K562 (cell line): ENCODE results near the gene ADAT3. TPM values are rescaled to one million over a fixed set of nuclear protein-coding genes. Genes with fewer than 3 reads are reported as not detected.
A peak's percentile ranks its signal among the peaks of the same experiment; 100 is the strongest.

ENCODE experiments used
- ATAC-seq: fragments of 200-7000 bp; cut with Tn5 transposase; 3 replicates; pipeline ENCODE4 v1.9.1; 2020; ENCODE audit warnings: moderate library complexity
- BruUV-seq: library from RNA; stranded (reverse); fragments of 400-500 nt; replicated peaks from 2 replicates; lab custom pipeline; 2021; lab: Mats Ljungman, UMichigan
- CTCF ChIA-PET: fragments of 300-600 bp; formaldehyde crosslinking; extraction: SDS; loops from one replicate; lab custom pipeline; 2021; ENCODE audit warnings: low intra/inter-chr PET ratio; lab: Yijun Ruan, JAX
- POLR2A ChIA-PET: fragments of 300-600, 350-650 bp; sonication (Branson Sonifier 250); formaldehyde crosslinking; extraction: SDS; loops from one replicate; lab custom pipeline; 2021; ENCODE audit warnings: antibody characterized with exemption, inconsistent platforms; lab: Yijun Ruan, JAX
- DNase-seq, 4 experiments: peaks; one replicate each; pipeline versions ENCODE4 v3.0.0 to v3.0.0-alpha.2; 2011 to 2018; ENCODE audit warnings: low spot score in 3 of 4, mixed read lengths in 3 of 4; ENCODE audit errors: extremely low read depth in 1 of 4
- FAIRE-seq: peaks from 2 replicates; lab custom pipeline; 2011; peaks lifted over from hg19 to GRCh38; lab: Jason Lieb, UNC
- H2AFZ ChIP-seq: 2 replicates; pipeline ENCODE4 v1.6.0; 2011; ENCODE audit warnings: low read depth, low read length, control low read depth, inconsistent platforms
- H3K27ac ChIP-seq: fragments of 200-600 bp; 3 replicates; pipeline ENCODE4 v1.8.0; 2011; ENCODE audit warnings: low read depth, mild to moderate bottlenecking, control low read depth, inconsistent platforms, low read length, moderate library complexity, mixed read lengths; ENCODE audit errors: extremely low read depth
- H3K27me3 ChIP-seq, 2 experiments: fragments of 300-600 bp in 1 of 2; 2 replicates in 1 of 2; 3 replicates in 1 of 2; pipeline versions ENCODE4 v1.6.0 to v1.8.0; 2011; ENCODE audit warnings: inconsistent platforms in 2 of 2, low read length in 2 of 2, mild to moderate bottlenecking in 1 of 2, mixed read lengths in 1 of 2, moderate library complexity in 1 of 2; ENCODE audit not compliant: control insufficient read depth in 2 of 2, insufficient read depth in 2 of 2
- H3K36me3 ChIP-seq: fragments of 300-600 bp; 3 replicates; pipeline ENCODE4 v1.8.0; 2011; ENCODE audit warnings: mild to moderate bottlenecking, low read length, inconsistent platforms; ENCODE audit not compliant: control insufficient read depth, insufficient read depth
- H3K4me1 ChIP-seq, 2 experiments: fragments of 200-600 bp in 1 of 2; replicated peaks in 1 of 2; 2 replicates in 1 of 2; 3 replicates in 1 of 2; pipeline versions ENCODE4 v1.5.1 to v1.8.0; 2011; ENCODE audit warnings: inconsistent platforms in 2 of 2, low read length in 2 of 2, mild to moderate bottlenecking in 1 of 2, mixed read lengths in 1 of 2, moderate library complexity in 1 of 2; ENCODE audit not compliant: control insufficient read depth in 2 of 2, insufficient read depth in 2 of 2
- H3K4me2 ChIP-seq: 2 replicates; pipeline ENCODE4 v1.6.1; 2011; ENCODE audit warnings: low read length, control low read depth, inconsistent platforms, mixed read lengths; ENCODE audit not compliant: insufficient read depth
- H3K4me3 ChIP-seq: fragments of 200-600 bp; sonication (generic), shearing (Covaris generic); 2 replicates; pipeline ENCODE4 v1.5.1; 2016; ENCODE audit warnings: control low read depth, inconsistent platforms
- H3K79me2 ChIP-seq: fragments of 200-600 bp; 3 replicates; pipeline ENCODE4 v1.8.0; 2011; ENCODE audit warnings: low read length, inconsistent platforms; ENCODE audit not compliant: control insufficient read depth, insufficient read depth
- H3K9ac ChIP-seq, 2 experiments: 2 replicates each; pipeline versions ENCODE4 v1.6.0 to v1.6.1; 2011; ENCODE audit warnings: low read depth in 2 of 2, low read length in 2 of 2, control low read depth in 1 of 2, inconsistent platforms in 1 of 2, mild to moderate bottlenecking in 1 of 2, mixed read lengths in 1 of 2; ENCODE audit not compliant: insufficient read depth in 1 of 2
- H3K9me1 ChIP-seq: one replicate; pipeline ENCODE4 v1.6.0; 2011; ENCODE audit warnings: inconsistent platforms, mild to moderate bottlenecking, low read length, moderate library complexity; ENCODE audit not compliant: control insufficient read depth, insufficient read depth
- H3K9me3 ChIP-seq: replicated peaks from 2 replicates; pipeline ENCODE4 v1.5.1; 2011; ENCODE audit warnings: low read depth, low read length, inconsistent platforms; ENCODE audit not compliant: control insufficient read depth, insufficient read depth
- H4K20me1 ChIP-seq: replicated peaks from 2 replicates; pipeline ENCODE4 v1.6.1; 2011; ENCODE audit warnings: low read length, inconsistent platforms, mixed read lengths; ENCODE audit not compliant: control insufficient read depth, insufficient read depth
- EGR1 ChIP-seq: fragments of 450-650 bp; conservative IDR thresholded peaks from 2 replicates; pipeline ENCODE4 v1.6.1; 2017; ENCODE audit warnings: mild to moderate bottlenecking
- POLR2G ChIP-seq: fragments of 200-400 bp; formaldehyde crosslinking; IDR thresholded peaks from 2 replicates; pipeline ENCODE4 v1.6.1; 2017; ENCODE audit warnings: low read depth, mild to moderate bottlenecking, antibody characterized with exemption, low read length, moderate library complexity
- RBFOX2 ChIP-seq: fragments of 200-400 bp; formaldehyde crosslinking; IDR thresholded peaks from 2 replicates; pipeline ENCODE4 v1.6.1; 2017; ENCODE audit warnings: low read depth, mild to moderate bottlenecking, low read length, moderate library complexity
- ZNF311 ChIP-seq: fragments of 250-450 bp; sonication (Bioruptor Pico); IDR thresholded peaks from 2 replicates; pipeline ENCODE4 v1.4.0; 2020; ENCODE audit warnings: mild to moderate bottlenecking, moderate library complexity
- WGBS: fragments of 100-300 bp; shearing (Covaris generic); methylation state at CpG from one replicate; pipeline ENCODE4 v1.1.6; 2016; ENCODE audit warnings: low coverage, mixed read lengths; ENCODE audit not compliant: insufficient coverage; ENCODE audit errors: missing lambda C conversion rate; 5-methylcytosine and 5-hydroxymethylcytosine counted together
- in situ Hi-C: fragments of 300-500 bp; cut with MboI; formaldehyde crosslinking; loops from 4 replicates; pipeline ENCODE4 v1.15.0; 2018; ENCODE audit warnings: inconsistent platforms, mixed read lengths
- intact Hi-C: fragments of 100-400 bp; cut with micrococcal nuclease; formaldehyde crosslinking; loops from 2 replicates; pipeline ENCODE4 v1.14.2; 2022
- polyA plus RNA-seq, 8 experiments: library from polyadenylated mRNA; depleted of rRNA in 4 of 8; stranded (reverse) in 5 of 8; unstranded in 3 of 8; fragments of >200 nt; fragmentation: Nextera tagmentation in 2 of 8; fragmentation: Illumina TruSeq in 1 of 8; extraction: Ambion mirVana in 2 of 8; extraction: Trizol in 1 of 8; gene quantifications; 2 replicates each; pipeline versions ENCODE4 v1.2.1 to v1.2.3, GENCODE V29; 2011 to 2014; ENCODE audit warnings: inconsistent platforms in 1 of 8, missing spikeins in 1 of 8
- total RNA-seq, 7 experiments: library from RNA; depleted of rRNA in 6 of 7; stranded (reverse); fragments of >200 nt in 6 of 7; fragmentation: Illumina TruSeq in 2 of 7; extraction: Trizol in 2 of 7; gene quantifications; 2 replicates each; pipeline versions ENCODE4 v1.2.1 to v1.2.3, GENCODE V29; 2011 to 2021; ENCODE audit warnings: low replicate concordance in 1 of 7

Gene ADAT3
- total and polyA plus RNA-seq, 9 of the 15 experiments (the other 6 are each of a cell fraction or from before 2014, with no cell fraction given): 0.67 to 15.6 (median 7.8) TPM; not detected in 4

DNA sequence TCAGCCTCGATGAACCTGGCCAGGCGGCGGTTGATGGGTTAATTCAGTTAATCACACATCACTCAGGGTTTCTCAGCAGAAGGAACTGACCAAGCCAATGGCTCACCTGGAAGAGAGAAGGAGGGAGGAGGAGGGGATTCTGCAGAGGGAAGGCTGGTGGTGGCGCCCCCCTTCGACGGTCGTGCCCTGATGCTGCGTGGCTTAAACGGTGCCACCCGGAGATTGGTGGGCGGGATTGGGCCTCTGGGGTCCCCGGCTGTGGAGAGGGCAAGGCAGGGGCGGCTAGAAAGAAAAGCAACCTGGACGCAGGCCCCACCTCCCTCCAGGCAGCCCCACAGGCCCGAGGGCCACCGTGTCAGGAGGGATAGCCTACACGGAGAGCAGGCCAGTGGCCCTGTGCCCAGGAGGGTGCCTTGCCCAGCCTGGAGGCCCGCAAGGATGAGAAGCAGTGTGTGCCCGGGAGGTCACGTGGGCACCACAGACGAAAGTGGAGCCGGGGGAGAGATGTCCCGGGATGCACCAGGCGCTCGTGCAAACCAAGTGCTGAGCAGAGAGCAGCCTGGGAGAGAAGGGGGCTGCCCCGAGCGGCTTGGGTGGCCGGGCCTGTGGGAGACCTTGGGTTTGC lies 51.8 kb downstream of the ADAT3 start:
- peak overlapping the region in 1 of 2 experiments; percentile 68; a peak in 1 of 4 replicates for H3K9ac ChIP-seq
- intact Hi-C loops: no loop called here
- no peaks in the 10 kb centered on the region for H3K27me3 ChIP-seq
- BruUV-seq: no TSS peak
- H4K20me1 ChIP-seq: peaks cover 18% of the 10 kb centered on the region
- TF ChIP-seq EGR1: no peak
- TF ChIP-seq RBFOX2: peak; percentile 24; the same call in 1 of the 2 replicates
- TF ChIP-seq ZNF311 (CRISPR knock-in tag): no peak
- TF ChIP-seq POLR2G: peak; percentile 38; the same call in 1 of the 2 replicates
- H3K27ac ChIP-seq: no peak overlapping the region
- H3K9me1 ChIP-seq: no peaks in the 10 kb centered on the region
- H2AFZ ChIP-seq: no peak overlapping the region
- WGBS: 90% methylated on average over 19 of the region's 28 CpGs
- peaks cover 0 to 70% of the 10 kb centered on the region in 2 experiments; a peak in 2 of 5 replicates for H3K4me1 ChIP-seq
- DNase-seq (no peak), FAIRE-seq (no peak), ATAC-seq (no peak; the same call in 2 of the 3 replicates)
- peaks cover 39% of the 10 kb centered on the region; the same call in 2 of the 3 replicates for H3K36me3 ChIP-seq
- ChIA-PET POLR2A (interaction anchor here (0.8 kb wide), 1 partner anchor 20 kb away, joined by 4 read pairs; no protein-coding TSS in a partner anchor), CTCF (no interaction called here)
- no peaks in the 10 kb centered on the region for H3K9me3 ChIP-seq
- H3K4me3 ChIP-seq: no peak overlapping the region
- no peak overlapping the region for H3K4me2 ChIP-seq
- in situ Hi-C loops: no loop called here
- H3K79me2 ChIP-seq: peaks cover 82% of the 10 kb centered on the region
